ENCODE data around the gene ABCB1. TPM values are rescaled to one million over a fixed set of nuclear protein-coding genes. Genes with fewer than 3 reads are reported as not detected.

Gene ABCB1
- total and polyA plus RNA-seq, 9 of the 15 experiments (the other 6 are each of a cell fraction or from before 2014, with no cell fraction given): 0.03 to 0.86 (median 0.52) TPM

DNA sequence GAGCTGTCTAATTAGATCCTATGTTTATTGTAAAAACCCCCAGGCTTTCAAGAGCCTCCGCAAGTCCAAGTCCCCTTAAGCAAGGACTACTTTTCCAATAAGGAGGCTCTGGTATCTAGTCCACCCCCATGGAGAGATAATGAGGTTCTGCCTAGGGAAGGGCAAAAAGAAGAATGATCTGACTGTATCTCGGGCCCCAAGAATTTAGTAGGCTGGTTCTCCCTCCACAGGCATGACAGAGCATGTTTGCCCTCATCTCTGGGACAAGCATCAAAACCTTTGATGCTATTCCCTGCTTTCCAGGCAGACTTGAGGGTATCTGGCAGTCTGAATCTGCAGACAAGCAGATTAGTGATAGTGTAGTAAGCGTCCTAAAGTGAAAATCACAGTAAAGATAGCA, 19.0 kb downstream of the ABCB1 start:
- FAIRE-seq: no peak
- ATAC-seq: no peak
- TF ChIP-seq TEAD4 (IDR thresholded peaks at IDR 0.05; ENCODE audit: low read length): no peak
- TF ChIP-seq TEAD4 (CRISPR knock-in tag; IDR thresholded peaks at IDR 0.05; ENCODE audit: borderline replicate concordance): no peak
- TF ChIP-seq ZNF253 (CRISPR knock-in tag; conservative IDR thresholded peaks at IDR 0.05): no peak
- no peak for TF ChIP-seq ZNF586 (CRISPR knock-in tag; conservative IDR thresholded peaks at IDR 0.05)
- no peak for TF ChIP-seq KLF10 (CRISPR knock-in tag; IDR thresholded peaks at IDR 0.05)
- no peak for TF ChIP-seq POU5F1 (IDR thresholded peaks at IDR 0.05; ENCODE audit: borderline replicate concordance, low read depth, low read length, partially characterized antibody)
- TF ChIP-seq ATF7 (IDR thresholded peaks at IDR 0.05): no peak
- no peak for TF ChIP-seq RHOXF2B (CRISPR knock-in tag; conservative IDR thresholded peaks at IDR 0.05)
- no peak for TF ChIP-seq CHD1 (IDR thresholded peaks at IDR 0.05; ENCODE audit: low read length)
- no peak for TF ChIP-seq ZNF232 (CRISPR knock-in tag; IDR thresholded peaks at IDR 0.05)
- TF ChIP-seq MYNN (IDR thresholded peaks at IDR 0.05): no peak
- TF ChIP-seq MYNN (CRISPR knock-in tag; IDR thresholded peaks at IDR 0.05): no peak
- TF ChIP-seq, protein P1, sequence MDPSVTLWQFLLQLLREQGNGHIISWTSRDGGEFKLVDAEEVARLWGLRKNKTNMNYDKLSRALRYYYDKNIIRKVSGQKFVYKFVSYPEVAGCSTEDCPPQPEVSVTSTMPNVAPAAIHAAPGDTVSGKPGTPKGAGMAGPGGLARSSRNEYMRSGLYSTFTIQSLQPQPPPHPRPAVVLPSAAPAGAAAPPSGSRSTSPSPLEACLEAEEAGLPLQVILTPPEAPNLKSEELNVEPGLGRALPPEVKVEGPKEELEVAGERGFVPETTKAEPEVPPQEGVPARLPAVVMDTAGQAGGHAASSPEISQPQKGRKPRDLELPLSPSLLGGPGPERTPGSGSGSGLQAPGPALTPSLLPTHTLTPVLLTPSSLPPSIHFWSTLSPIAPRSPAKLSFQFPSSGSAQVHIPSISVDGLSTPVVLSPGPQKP (CRISPR knock-in tag; IDR thresholded peaks at IDR 0.05): no peak
- TF ChIP-seq LEF1 (IDR thresholded peaks at IDR 0.05): no peak
- no peak for TF ChIP-seq POLR2A (conservative IDR thresholded peaks at IDR 0.05)
- ChIA-PET POLR2A (no interaction called here), CTCF (ENCODE audit: low intra/inter-chr PET ratio) (no interaction called here)
- Histone ChIP-seq H3K4me3 (no peak overlapping the region), H2AFZ (ENCODE audit: low read depth, low read length) (no peak overlapping the region), H3K4me2 (ENCODE audit: insufficient read depth, low read length) (no peak overlapping the region), H3K9me3 (replicated peaks; ENCODE audit: control insufficient read depth, insufficient read depth, low read depth, low read length) (no peaks in the 10 kb centered on the region), H3K79me2 (ENCODE audit: control insufficient read depth, insufficient read depth, low read length) (no peaks in the 10 kb centered on the region), H3K27me3 (ENCODE audit: control insufficient read depth in 2 of 2, insufficient read depth in 2 of 2, low read length in 2 of 2) (no peaks in the 10 kb centered on the region), H3K9me1 (ENCODE audit: control insufficient read depth, insufficient read depth, low read length) (no peaks in the 10 kb centered on the region), H3K36me3 (ENCODE audit: control insufficient read depth, insufficient read depth, low read length) (no peaks in the 10 kb centered on the region), H3K27ac (ENCODE audit: extremely low read depth, low read depth, low read length) (no peak overlapping the region), H3K9ac (ENCODE audit: insufficient read depth in 1 of 2, low read depth in 2 of 2, low read length in 2 of 2) (no peak overlapping the region), H3K4me1 (replicated peaks in 1 of 2; ENCODE audit: control insufficient read depth in 2 of 2, insufficient read depth in 2 of 2, low read length in 2 of 2) (no peaks in the 10 kb centered on the region), H4K20me1 (replicated peaks; ENCODE audit: control insufficient read depth, insufficient read depth, low read length) (no peaks in the 10 kb centered on the region)
- intact Hi-C loops (cut with micrococcal nuclease): no loop called here
- WGBS (ENCODE audit: insufficient coverage, low coverage, missing lambda C conversion rate): 2% methylated on average over 3 of the region's 3 CpGs
- DNase-seq (ENCODE audit: extremely low read depth in 1 of 4, low spot score in 3 of 4): no peak
- in situ Hi-C loops (cut with MboI): no loop called here
- BruUV-seq (replicated peaks): no TSS peak

Data from K562 (cell line).